Thymus (tissue), 11 donors: ENCODE measurements around the gene OR9A4. TPM values are rescaled to one million over a fixed set of nuclear protein-coding genes. Genes with fewer than 3 reads are reported as not detected.

ENCODE experiments used
- DNase-seq, 9 donors: peaks; one replicate each; pipeline ENCODE4 v3.0.0-alpha.2; 2013; ENCODE audit warnings: low spot score in 9 of 9, low read depth in 6 of 9, missing footprints in 1 of 9
- H3K27ac ChIP-seq, 2 donors: one replicate each; pipeline ENCODE4 v1.5.1; 2013; ENCODE audit warnings: control low read depth in 1 of 2, low read depth in 1 of 2, low read length in 1 of 2, mild to moderate bottlenecking in 1 of 2, moderate library complexity in 1 of 2
- H3K27me3 ChIP-seq, 2 donors: one replicate each; pipeline ENCODE4 v1.5.1; 2013; ENCODE audit warnings: low read length in 1 of 2; ENCODE audit not compliant: control insufficient read depth in 2 of 2, insufficient read depth in 1 of 2
- H3K36me3 ChIP-seq, 2 donors: one replicate each; pipeline ENCODE4 v1.5.1; 2013; ENCODE audit warnings: low read length in 1 of 2, mild to moderate bottlenecking in 1 of 2, moderate library complexity in 1 of 2; ENCODE audit not compliant: control insufficient read depth in 2 of 2, insufficient read depth in 2 of 2
- H3K4me1 ChIP-seq, 2 donors: one replicate each; pipeline ENCODE4 v1.5.1; 2013; ENCODE audit warnings: low read length in 2 of 2; ENCODE audit not compliant: control insufficient read depth in 2 of 2, insufficient read depth in 2 of 2
- H3K4me3 ChIP-seq, 2 donors: one replicate each; pipeline ENCODE4 v1.5.1; 2013; ENCODE audit warnings: low read length in 2 of 2, control low read depth in 1 of 2, mild to moderate bottlenecking in 1 of 2
- H3K9me3 ChIP-seq, 2 donors: one replicate each; pipeline ENCODE4 v1.5.1; 2013; ENCODE audit warnings: low read length in 1 of 2, mild to moderate bottlenecking in 1 of 2; ENCODE audit not compliant: control insufficient read depth in 2 of 2, insufficient read depth in 1 of 2
- WGBS: extraction: QIAGEN DNeasy Blood & Tissue Kit; methylation state at CpG from one replicate; pipeline ENCODE4 v1.1.7; 2013; 5-methylcytosine and 5-hydroxymethylcytosine counted together
- polyA plus RNA-seq: library from polyadenylated mRNA; stranded (reverse); fragments of 200-250 nt; gene quantifications from one replicate; pipeline ENCODE4 v1.2.3, GENCODE V29; 2013
- total RNA-seq: library from RNA; stranded (reverse); fragments of 120-200 nt; gene quantifications from one replicate; pipeline ENCODE4 v1.2.4, GENCODE V29; 2013
- donor health status: healthy.

OR9A4 gene
- total and polyA plus RNA-seq, 2 donors = not detected

- no peaks in the 10 kb centered on the region for H3K27me3 ChIP-seq
- no peak overlapping the region for H3K27ac ChIP-seq
- H3K36me3 ChIP-seq = no peaks in the 10 kb centered on the region
- H3K4me1 ChIP-seq = no peaks in the 10 kb centered on the region
- WGBS = 96% methylated on average over 5 of the region's 5 CpGs
- H3K4me3 ChIP-seq = no peak overlapping the region
- no peak for DNase-seq
- H3K9me3 ChIP-seq = no peaks in the 10 kb centered on the region
Observed at GRCh38 chr7:141930211-141930610, 14.0 kb downstream of the OR9A4 start.

- no peaks in the 10 kb centered on the region for H3K36me3 ChIP-seq
- no peaks in the 10 kb centered on the region for H3K27me3 ChIP-seq
- H3K4me3 ChIP-seq = no peak overlapping the region
- H3K27ac ChIP-seq = no peak overlapping the region
- no peaks in the 10 kb centered on the region for H3K4me1 ChIP-seq
- WGBS = 98% methylated on average over 3 of the region's 3 CpGs
- no peaks in the 10 kb centered on the region for H3K9me3 ChIP-seq
- no peak for DNase-seq
Observed at GRCh38 chr7:141941075-141941474, 24.9 kb downstream of the OR9A4 start.

- no peak for DNase-seq
- WGBS = 93% methylated on average over 1 of the region's 1 CpG
- no peaks in the 10 kb centered on the region for H3K4me1 ChIP-seq
- no peak overlapping the region for H3K4me3 ChIP-seq
- no peaks in the 10 kb centered on the region for H3K27me3 ChIP-seq
- H3K36me3 ChIP-seq = no peaks in the 10 kb centered on the region
- no peak overlapping the region for H3K27ac ChIP-seq
- no peaks in the 10 kb centered on the region for H3K9me3 ChIP-seq
Observed at GRCh38 chr7:141943846-141944245, 27.6 kb downstream of the OR9A4 start.

- Histone ChIP-seq H3K36me3 (no peaks in the 10 kb centered on the region), H3K4me3 (no peak overlapping the region), H3K27me3 (no peaks in the 10 kb centered on the region), H3K4me1 (no peaks in the 10 kb centered on the region), H3K9me3 (no peaks in the 10 kb centered on the region), H3K27ac (no peak overlapping the region)
- 96% methylated on average over 3 of the region's 3 CpGs for WGBS
- DNase-seq = no peak
Observed at GRCh38 chr7:141944811-141945210, 28.6 kb downstream of the OR9A4 start.

- Histone ChIP-seq H3K4me1 (no peaks in the 10 kb centered on the region), H3K4me3 (no peak overlapping the region), H3K27ac (no peak overlapping the region), H3K9me3 (no peaks in the 10 kb centered on the region), H3K36me3 (no peaks in the 10 kb centered on the region), H3K27me3 (no peaks in the 10 kb centered on the region)
- DNase-seq = no peak
- WGBS = 14% methylated on average over 3 of the region's 3 CpGs
Observed at GRCh38 chr7:141945356-141945755, 29.2 kb downstream of the OR9A4 start.

- DNase-seq = no peak
- Histone ChIP-seq H3K4me1 (no peaks in the 10 kb centered on the region), H3K4me3 (no peak within 1 kb of the TSS), H3K9me3 (no peaks in the 10 kb centered on the region), H3K27me3 (no peaks in the 10 kb centered on the region), H3K36me3 (no peaks in the 10 kb centered on the region), H3K27ac (no peak within 1 kb of the TSS)
- 92% methylated on average over 3 of the region's 3 CpGs for WGBS
Observed at GRCh38 chr7:141946796-141947195, 30.6 kb downstream of the OR9A4 start, which contains the start of gene CLEC5A. Gene CLEC5A (minus strand): TSS chr7:141946974. CDS start chr7:141946292, 682 bp downstream.

GRCh38 chr7:141949021-141949420 is 32.8 kb downstream of the OR9A4 start:
- H3K4me3 ChIP-seq = no peak overlapping the region
- no peak overlapping the region for H3K27ac ChIP-seq
- H3K27me3 ChIP-seq = no peaks in the 10 kb centered on the region
- no peaks in the 10 kb centered on the region for H3K36me3 ChIP-seq
- H3K4me1 ChIP-seq = no peaks in the 10 kb centered on the region
- DNase-seq = no peak
- WGBS = 98% methylated on average over 2 of the region's 2 CpGs
- H3K9me3 ChIP-seq = no peaks in the 10 kb centered on the region

GRCh38 chr7:141949451-141949850 is 33.3 kb downstream of the OR9A4 start:
- DNase-seq = no peak
- Histone ChIP-seq H3K9me3 (no peaks in the 10 kb centered on the region), H3K27ac (no peak overlapping the region), H3K4me3 (no peak overlapping the region), H3K27me3 (no peaks in the 10 kb centered on the region), H3K36me3 (no peaks in the 10 kb centered on the region), H3K4me1 (no peaks in the 10 kb centered on the region)
- WGBS = 94% methylated on average over 2 of the region's 2 CpGs

- no peaks in the 10 kb centered on the region for H3K36me3 ChIP-seq
- H3K9me3 ChIP-seq = no peaks in the 10 kb centered on the region
- no peak overlapping the region for H3K27ac ChIP-seq
- H3K27me3 ChIP-seq = no peaks in the 10 kb centered on the region
- H3K4me1 ChIP-seq = no peaks in the 10 kb centered on the region
- no peak overlapping the region for H3K4me3 ChIP-seq
- 96% methylated on average over 3 of the region's 3 CpGs for WGBS
- DNase-seq = no peak
Observed at GRCh38 chr7:141949911-141950310, 33.7 kb downstream of the OR9A4 start.

GRCh38 chr7:141950806-141951205 is 34.6 kb downstream of the OR9A4 start:
- DNase-seq = no peak

More at GRCh38 chr7:141950806-141951205, 34.6 kb downstream of the OR9A4 start:
- Histone ChIP-seq H3K27me3 (no peaks in the 10 kb centered on the region), H3K36me3 (no peaks in the 10 kb centered on the region), H3K4me1 (no peaks in the 10 kb centered on the region), H3K27ac (no peak overlapping the region), H3K4me3 (no peak overlapping the region), H3K9me3 (no peaks in the 10 kb centered on the region)
- WGBS = 93% methylated on average over 1 of the region's 1 CpG
